Activated T-helper 2 cell treated with anti-CD3 and anti-CD28 coated beads, Interferon-gamma antibody, Interleukin-2, Interleukin-4, amounts not matched to agents 10 μg/mL and 5 μg/mL and 100 μg/mL, durations not matched to agents 14 hours and 24 hours and 36 hours (primary cell): Measurements from ENCODE around the gene PDE11A. TPM values are rescaled to one million over a fixed set of nuclear protein-coding genes. Genes with fewer than 3 reads are reported as not detected.

Source experiments
- DNase-seq: peaks from one replicate; pipeline ENCODE4 v3.0.0; 2021; ENCODE audit warnings: low spot score
- H3K27ac Mint-ChIP-seq: one replicate; pipeline ENCODE4 v1.8.0; 2021; ENCODE audit warnings: mixed read lengths
- H3K27me3 Mint-ChIP-seq: one replicate; pipeline ENCODE4 v1.8.0; 2021; ENCODE audit warnings: low read depth, mixed read lengths
- H3K36me3 Mint-ChIP-seq: one replicate; pipeline ENCODE4 v1.8.0; 2021; ENCODE audit warnings: low read depth, mixed read lengths
- H3K4me1 Mint-ChIP-seq: one replicate; pipeline ENCODE4 v1.8.0; 2021; ENCODE audit warnings: low read depth, mixed read lengths
- H3K4me3 Mint-ChIP-seq: one replicate; pipeline ENCODE4 v1.8.0; 2021; ENCODE audit warnings: low read depth, mild to moderate bottlenecking, moderate library complexity, mixed read lengths
- H3K9me3 Mint-ChIP-seq: one replicate; pipeline ENCODE4 v1.8.0; 2021; ENCODE audit warnings: mixed read lengths
- intact Hi-C: fragments of 100-400 bp; cut with micrococcal nuclease; formaldehyde crosslinking; loops from one replicate; pipeline ENCODE4 v1.15.1; 2023
- total RNA-seq: library from RNA; stranded (reverse); gene quantifications from 2 replicates; pipeline ENCODE4 v1.2.3, GENCODE V29; 2022

The PDE11A gene
- total RNA-seq, 1 donor from 2014 or later: not detected

GRCh38 chr2:177708106-177708505 lies 364.5 kb downstream of the PDE11A start:
- intact Hi-C loops: no loop called here
- DNase-seq: no peak
- no peaks in the 10 kb centered on the region for H3K9me3 Mint-ChIP-seq
- no peak overlapping the region for H3K27ac Mint-ChIP-seq
- H3K4me3 Mint-ChIP-seq: no peak overlapping the region
- no peaks in the 10 kb centered on the region for H3K36me3 Mint-ChIP-seq
- no peaks in the 10 kb centered on the region for H3K4me1 Mint-ChIP-seq
- H3K27me3 Mint-ChIP-seq: peaks cover 6% of the 10 kb centered on the region

GRCh38 chr2:177705511-177706173 lies 366.9 kb downstream of the PDE11A start:
- Mint-ChIP-seq H3K27me3 (peaks cover 6% of the 10 kb centered on the region), H3K4me1 (no peaks in the 10 kb centered on the region), H3K36me3 (no peaks in the 10 kb centered on the region), H3K9me3 (no peaks in the 10 kb centered on the region), H3K4me3 (no peak overlapping the region), H3K27ac (no peak overlapping the region)
- no peak for DNase-seq
- intact Hi-C loops: no loop called here

GRCh38 chr2:177703159-177703558 lies 369.4 kb downstream of the PDE11A start:
- DNase-seq: no peak
- Mint-ChIP-seq H3K36me3 (no peaks in the 10 kb centered on the region), H3K4me3 (no peak overlapping the region), H3K9me3 (no peaks in the 10 kb centered on the region), H3K27me3 (peaks cover 8% of the 10 kb centered on the region), H3K27ac (no peak overlapping the region), H3K4me1 (no peaks in the 10 kb centered on the region)
- intact Hi-C loops: no loop called here

GRCh38 chr2:177698281-177698680 lies 374.3 kb downstream of the PDE11A start:
- DNase-seq: no peak
- intact Hi-C loops: no loop called here
- Mint-ChIP-seq H3K27ac (no peak overlapping the region), H3K36me3 (no peaks in the 10 kb centered on the region), H3K4me3 (no peak overlapping the region), H3K27me3 (peaks cover 27% of the 10 kb centered on the region), H3K9me3 (no peaks in the 10 kb centered on the region), H3K4me1 (no peaks in the 10 kb centered on the region)

- peaks cover 6% of the 10 kb centered on the region for H3K4me1 Mint-ChIP-seq
- H3K36me3 Mint-ChIP-seq: no peaks in the 10 kb centered on the region
- H3K4me3 Mint-ChIP-seq: no peak overlapping the region
- peaks cover 33% of the 10 kb centered on the region for H3K27me3 Mint-ChIP-seq
- H3K9me3 Mint-ChIP-seq: no peaks in the 10 kb centered on the region
- no peak overlapping the region for H3K27ac Mint-ChIP-seq
- intact Hi-C loops: no loop called here
- DNase-seq: no peak
These were observed 378.2 kb downstream of the PDE11A start for GRCh38 chr2:177694348-177694747.

- intact Hi-C loops: no loop called here
- H3K9me3 Mint-ChIP-seq: no peaks in the 10 kb centered on the region
- peaks cover 33% of the 10 kb centered on the region for H3K27me3 Mint-ChIP-seq
- H3K27ac Mint-ChIP-seq: no peak overlapping the region
- no peak for DNase-seq
- H3K36me3 Mint-ChIP-seq: no peaks in the 10 kb centered on the region
- no peak overlapping the region for H3K4me3 Mint-ChIP-seq
- H3K4me1 Mint-ChIP-seq: peaks cover 7% of the 10 kb centered on the region
These were observed 378.8 kb downstream of the PDE11A start for GRCh38 chr2:177693658-177694339.

GRCh38 chr2:177692783-177693269 lies 379.8 kb downstream of the PDE11A start:
- intact Hi-C loops: no loop called here
- H3K27me3 Mint-ChIP-seq: peaks cover 31% of the 10 kb centered on the region
- no peak overlapping the region for H3K27ac Mint-ChIP-seq
- no peaks in the 10 kb centered on the region for H3K36me3 Mint-ChIP-seq
- no peaks in the 10 kb centered on the region for H3K9me3 Mint-ChIP-seq
- H3K4me3 Mint-ChIP-seq: no peak overlapping the region
- peaks cover 7% of the 10 kb centered on the region for H3K4me1 Mint-ChIP-seq
- no peak for DNase-seq

- no peak overlapping the region for H3K4me3 Mint-ChIP-seq
- H3K9me3 Mint-ChIP-seq: no peaks in the 10 kb centered on the region
- H3K36me3 Mint-ChIP-seq: no peaks in the 10 kb centered on the region
- no peak for DNase-seq
- intact Hi-C loops: no loop called here
- no peak overlapping the region for H3K27ac Mint-ChIP-seq
- H3K4me1 Mint-ChIP-seq: peaks cover 7% of the 10 kb centered on the region
- H3K27me3 Mint-ChIP-seq: peaks cover 33% of the 10 kb centered on the region
These were observed 380.4 kb downstream of the PDE11A start for GRCh38 chr2:177692042-177692782.

GRCh38 chr2:177691177-177691576 lies 381.4 kb downstream of the PDE11A start:
- no peak for DNase-seq
- H3K9me3 Mint-ChIP-seq: no peaks in the 10 kb centered on the region
- H3K27me3 Mint-ChIP-seq: peaks cover 28% of the 10 kb centered on the region
- H3K4me1 Mint-ChIP-seq: peaks cover 7% of the 10 kb centered on the region
- no peak overlapping the region for H3K27ac Mint-ChIP-seq
- no peak overlapping the region for H3K4me3 Mint-ChIP-seq
- H3K36me3 Mint-ChIP-seq: no peaks in the 10 kb centered on the region
- intact Hi-C loops: no loop called here

GRCh38 chr2:177689623-177690022 lies 383.0 kb downstream of the PDE11A start:
- peaks cover 7% of the 10 kb centered on the region for H3K4me1 Mint-ChIP-seq
- peaks cover 21% of the 10 kb centered on the region for H3K27me3 Mint-ChIP-seq
- no peak overlapping the region for H3K27ac Mint-ChIP-seq
- H3K9me3 Mint-ChIP-seq: no peaks in the 10 kb centered on the region
- DNase-seq: no peak
- no peaks in the 10 kb centered on the region for H3K36me3 Mint-ChIP-seq
- H3K4me3 Mint-ChIP-seq: no peak overlapping the region
- intact Hi-C loops: no loop called here

- H3K4me3 Mint-ChIP-seq: no peak overlapping the region
- peaks cover 19% of the 10 kb centered on the region for H3K27me3 Mint-ChIP-seq
- intact Hi-C loops: no loop called here
- no peaks in the 10 kb centered on the region for H3K9me3 Mint-ChIP-seq
- no peaks in the 10 kb centered on the region for H3K36me3 Mint-ChIP-seq
- H3K27ac Mint-ChIP-seq: no peak overlapping the region
- H3K4me1 Mint-ChIP-seq: peaks cover 7% of the 10 kb centered on the region
- DNase-seq: no peak
These were observed 383.7 kb downstream of the PDE11A start for GRCh38 chr2:177688844-177689243.

GRCh38 chr2:177683661-177684069 lies 388.9 kb downstream of the PDE11A start:
- no peak overlapping the region for H3K4me3 Mint-ChIP-seq
- no peak overlapping the region for H3K27ac Mint-ChIP-seq
- intact Hi-C loops: no loop called here
- peaks cover 12% of the 10 kb centered on the region for H3K27me3 Mint-ChIP-seq
- no peaks in the 10 kb centered on the region for H3K4me1 Mint-ChIP-seq
- DNase-seq: no peak
- H3K36me3 Mint-ChIP-seq: no peaks in the 10 kb centered on the region
- no peaks in the 10 kb centered on the region for H3K9me3 Mint-ChIP-seq
